Measurements from ENCODE around the gene MUC3A. TPM values are rescaled to one million over a fixed set of nuclear protein-coding genes. Genes with fewer than 3 reads are reported as not detected.

Gene MUC3A
- total RNA-seq, 1 experiment from 2014 or later = 29.2 TPM

DNA sequence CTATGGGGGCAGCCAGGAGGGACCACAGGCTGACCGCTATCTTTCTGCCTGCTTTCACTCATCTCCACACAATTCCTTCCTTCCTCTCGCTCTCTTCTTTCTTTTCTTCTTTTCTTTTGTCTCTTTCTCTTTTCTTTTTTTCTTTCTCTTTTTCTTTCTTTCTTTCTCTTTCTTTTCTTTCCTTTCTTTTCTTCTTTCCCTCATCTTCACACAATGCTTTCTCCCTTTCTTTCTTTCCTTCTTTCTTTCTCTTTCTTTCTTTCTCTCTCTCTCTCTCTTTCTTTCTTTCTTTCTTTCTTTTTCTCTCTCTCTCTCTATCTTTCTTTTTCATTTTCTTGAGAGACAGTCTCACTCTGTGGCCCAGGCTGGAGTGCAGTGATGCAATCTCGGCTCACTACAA, 13.2 kb downstream of the MUC3A start:
- peaks cover 6% of the 10 kb centered on the region; the same call in 1 of the 2 replicates for H3K27me3 ChIP-seq (ENCODE audit: insufficient read depth, low read length)
- H3K9ac ChIP-seq (ENCODE audit: extremely low read depth, insufficient read length, low read length) = no peak overlapping the region

More for the DNA sequence above, 13.2 kb downstream of the MUC3A start:
- no peak overlapping the region for H2AK5ac ChIP-seq (ENCODE audit: insufficient read length, low read length)
- DNase-seq = no peak
- H3K4me2 ChIP-seq (ENCODE audit: insufficient read depth, insufficient read length, low read length) = no peak overlapping the region
- H3K4me1 ChIP-seq (ENCODE audit: insufficient read depth, low read length) = peaks cover 5% of the 10 kb centered on the region; the same call in 1 of the 2 replicates
- H3K4me3 Mint-ChIP-seq = no peak overlapping the region
- peaks cover 12% of the 10 kb centered on the region for H3K23me2 ChIP-seq (ENCODE audit: insufficient read length, low read depth, low read length, poor library complexity, severe bottlenecking)
- no peaks in the 10 kb centered on the region; a peak in 1 of 5 replicates for H3K9me3 Mint-ChIP-seq
- H3K18ac ChIP-seq (ENCODE audit: insufficient read length, low read depth, low read length) = no peak overlapping the region
- H2AFZ ChIP-seq (ENCODE audit: low read length) = no peak overlapping the region
- no peaks in the 10 kb centered on the region for H3K79me2 ChIP-seq (ENCODE audit: insufficient read depth, low read length)
- H2BK20ac ChIP-seq (ENCODE audit: low read depth, low read length, poor library complexity, severe bottlenecking) = no peak overlapping the region
- H2BK120ac ChIP-seq (ENCODE audit: low read depth, low read length, poor library complexity, severe bottlenecking) = no peak overlapping the region
- H2BK12ac ChIP-seq (ENCODE audit: insufficient read length, low read depth, low read length) = no peak overlapping the region
- peaks cover 41% of the 10 kb centered on the region for H3K27me3 Mint-ChIP-seq (ENCODE audit: low read depth)
- peaks cover 18 to 20% of the 10 kb centered on the region in 2 experiments for H3K4me1 Mint-ChIP-seq
- no peak overlapping the region for H3K23ac ChIP-seq (ENCODE audit: insufficient read length, low read depth, low read length)
- H3K9me3 ChIP-seq (ENCODE audit: control insufficient read depth, low read depth, low read length) = no peaks in the 10 kb centered on the region
- no peak overlapping the region for H2BK5ac ChIP-seq (ENCODE audit: insufficient read length, low read length)
- no peak overlapping the region for H4K5ac ChIP-seq (ENCODE audit: insufficient read length, low read depth, low read length)
- TF ChIP-seq, protein P1, sequence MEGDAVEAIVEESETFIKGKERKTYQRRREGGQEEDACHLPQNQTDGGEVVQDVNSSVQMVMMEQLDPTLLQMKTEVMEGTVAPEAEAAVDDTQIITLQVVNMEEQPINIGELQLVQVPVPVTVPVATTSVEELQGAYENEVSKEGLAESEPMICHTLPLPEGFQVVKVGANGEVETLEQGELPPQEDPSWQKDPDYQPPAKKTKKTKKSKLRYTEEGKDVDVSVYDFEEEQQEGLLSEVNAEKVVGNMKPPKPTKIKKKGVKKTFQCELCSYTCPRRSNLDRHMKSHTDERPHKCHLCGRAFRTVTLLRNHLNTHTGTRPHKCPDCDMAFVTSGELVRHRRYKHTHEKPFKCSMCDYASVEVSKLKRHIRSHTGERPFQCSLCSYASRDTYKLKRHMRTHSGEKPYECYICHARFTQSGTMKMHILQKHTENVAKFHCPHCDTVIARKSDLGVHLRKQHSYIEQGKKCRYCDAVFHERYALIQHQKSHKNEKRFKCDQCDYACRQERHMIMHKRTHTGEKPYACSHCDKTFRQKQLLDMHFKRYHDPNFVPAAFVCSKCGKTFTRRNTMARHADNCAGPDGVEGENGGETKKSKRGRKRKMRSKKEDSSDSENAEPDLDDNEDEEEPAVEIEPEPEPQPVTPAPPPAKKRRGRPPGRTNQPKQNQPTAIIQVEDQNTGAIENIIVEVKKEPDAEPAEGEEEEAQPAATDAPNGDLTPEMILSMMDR (conservative IDR thresholded peaks at IDR 0.05) = no peak
- H4K91ac ChIP-seq (ENCODE audit: insufficient read length, low read depth, low read length) = no peak overlapping the region
- no peak overlapping the region for H3K14ac ChIP-seq (ENCODE audit: insufficient read depth, low read length)
- no peak overlapping the region for H3T11ph ChIP-seq (ENCODE audit: low read length)
- H3K36me3 Mint-ChIP-seq (ENCODE audit: insufficient read depth in 1 of 3, low read depth in 3 of 3) = peaks cover 0 to 8% (median 0%) of the 10 kb centered on the region in 3 experiments; a peak in 2 of 7 replicates
- H3K27ac ChIP-seq (ENCODE audit: insufficient read length, low read depth, low read length) = no peak overlapping the region
- no peak overlapping the region for H4K8ac ChIP-seq (replicated peaks; ENCODE audit: insufficient read length, low read depth, low read length)
- 100% methylated on average over 1 of the region's 3 CpGs for WGBS (ENCODE audit: extremely low coverage, insufficient read length, low lambda C conversion rate)
- no peak overlapping the region for H2BK15ac ChIP-seq (ENCODE audit: low read depth, low read length)
- no peak overlapping the region for H3K56ac ChIP-seq (ENCODE audit: insufficient read length, low read depth, low read length)
- H3K79me1 ChIP-seq (ENCODE audit: insufficient read depth, low read depth, low read length, poor library complexity, severe bottlenecking) = no peaks in the 10 kb centered on the region
- no peak overlapping the region for H3K4ac ChIP-seq (ENCODE audit: low read depth, low read length)
- H4K20me1 ChIP-seq (ENCODE audit: control insufficient read depth, insufficient read depth, insufficient read length) = no peaks in the 10 kb centered on the region
- no peak overlapping the region for H3K27ac Mint-ChIP-seq

Measured in H9 (cell line).